GM19193 (cell line): Measurements from ENCODE around the gene MITD1.

Source experiments
- POLR2A ChIP-seq: IDR thresholded peaks from 4 replicates; pipeline ENCODE4 v1.6.1; 2011; ENCODE audit not compliant: insufficient read depth, insufficient read length; ENCODE audit errors: extremely low read depth

MITD1 gene

GRCh38 chr2:99166218-99166617 is 14.6 kb downstream of the MITD1 start:
- no peak for TF ChIP-seq POLR2A

GRCh38 chr2:99159594-99159993 is 21.3 kb downstream of the MITD1 start:
- no peak for TF ChIP-seq POLR2A

- no peak for TF ChIP-seq POLR2A
Measured at GRCh38 chr2:99158599-99158998, 22.3 kb downstream of the MITD1 start.

- no peak for TF ChIP-seq POLR2A
Measured at GRCh38 chr2:99156891-99157290, 24.0 kb downstream of the MITD1 start.

GRCh38 chr2:99154643-99155536 is 26.0 kb downstream of the MITD1 start, which contains the start of the genes LIPT1 and TSGA10:
Gene LIPT1, plus strand, starts transcription at chr2:99154967. Its CDS starts 6,991 bp downstream, at chr2:99161958.
Gene TSGA10, minus strand, starts transcription at chr2:99154942. Its CDS starts 45,503 bp downstream, at chr2:99109439.
- peak; percentile 90 for TF ChIP-seq POLR2A

- TF ChIP-seq POLR2A = no peak
Measured at GRCh38 chr2:99153921-99154604, 26.8 kb downstream of the MITD1 start.

GRCh38 chr2:99152199-99152895 is 28.5 kb downstream of the MITD1 start:
- TF ChIP-seq POLR2A = no peak

GRCh38 chr2:99150706-99151105 is 30.2 kb downstream of the MITD1 start:
- TF ChIP-seq POLR2A = no peak

GRCh38 chr2:99141110-99142108 is 39.4 kb downstream of the MITD1 start, which contains the start of gene C2orf15:
Gene C2orf15, plus strand, starts transcription at chr2:99141707. Its CDS starts 8,852 bp downstream, at chr2:99150559.
- TF ChIP-seq POLR2A = peak; percentile 87

- no peak for TF ChIP-seq POLR2A
Measured at GRCh38 chr2:99140860-99141109, 40.1 kb downstream of the MITD1 start.

GRCh38 chr2:99140056-99140859 is 40.6 kb downstream of the MITD1 start:
- no peak for TF ChIP-seq POLR2A

GRCh38 chr2:99139003-99139402 is 41.9 kb downstream of the MITD1 start:
- no peak for TF ChIP-seq POLR2A

GRCh38 chr2:99127981-99128380 is 52.9 kb downstream of the MITD1 start:
- no peak for TF ChIP-seq POLR2A
